Stimulated activated CD4-positive, alpha-beta T cell treated with anti-CD3 and anti-CD28 coated beads, Interleukin-4, amount 100 ng/mL, for 24 hours (primary cell): ENCODE results near the gene EEPD1.
A peak's percentile ranks its signal among the peaks of the same experiment; 100 is the strongest.
"Not testable (repeated sequence)": the region's sequence is repeated elsewhere in the genome, so short reads cannot be mapped to it uniquely, and the experiment has no call there.

Source experiments
- DNase-seq: peaks from one replicate; pipeline ENCODE4 v3.0.0-alpha.2; 2020

Gene EEPD1

GRCh38 chr7:36152756-36153570, at the start of gene EEPD1:
Gene EEPD1 (plus strand): TSS chr7:36153254. CDS start chr7:36154325, 1,071 bp downstream.
- peak; percentile 100 for DNase-seq

DNA sequence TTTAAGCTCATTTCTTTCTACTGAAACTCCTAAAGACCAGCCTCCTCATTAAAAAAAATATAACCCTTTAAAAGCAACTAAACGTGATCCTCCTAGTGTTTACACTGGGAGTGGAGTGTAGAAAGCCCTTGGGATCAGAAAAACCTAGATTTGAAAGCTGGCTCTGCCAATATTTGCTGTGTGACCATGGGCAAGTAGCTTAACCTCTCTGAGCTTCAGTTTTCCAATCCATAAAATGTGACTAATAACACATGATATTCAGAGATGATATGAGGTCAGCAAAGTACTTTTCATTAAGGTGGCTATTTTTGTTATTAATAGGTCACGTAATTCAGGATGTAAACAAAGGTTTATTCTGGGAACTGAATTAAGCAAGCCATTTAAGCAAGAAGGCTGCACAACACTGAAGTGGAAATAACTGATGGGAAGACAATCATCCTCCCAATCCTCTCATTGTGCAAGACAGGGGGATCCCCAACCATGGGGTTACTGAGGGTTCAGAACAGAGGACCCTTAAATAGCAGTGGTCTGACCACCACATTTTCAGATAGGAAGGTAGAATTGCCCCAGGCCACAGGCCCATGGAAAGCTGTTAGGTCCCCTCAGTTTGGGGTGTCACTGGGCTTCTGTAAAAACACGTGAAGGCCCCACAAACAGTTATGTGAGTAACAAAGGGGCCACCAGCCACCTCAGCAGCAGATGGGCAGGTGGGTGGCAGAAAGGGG, 49.1 kb upstream of the EEPD1 start:
- DNase-seq, result no peak

DNA sequence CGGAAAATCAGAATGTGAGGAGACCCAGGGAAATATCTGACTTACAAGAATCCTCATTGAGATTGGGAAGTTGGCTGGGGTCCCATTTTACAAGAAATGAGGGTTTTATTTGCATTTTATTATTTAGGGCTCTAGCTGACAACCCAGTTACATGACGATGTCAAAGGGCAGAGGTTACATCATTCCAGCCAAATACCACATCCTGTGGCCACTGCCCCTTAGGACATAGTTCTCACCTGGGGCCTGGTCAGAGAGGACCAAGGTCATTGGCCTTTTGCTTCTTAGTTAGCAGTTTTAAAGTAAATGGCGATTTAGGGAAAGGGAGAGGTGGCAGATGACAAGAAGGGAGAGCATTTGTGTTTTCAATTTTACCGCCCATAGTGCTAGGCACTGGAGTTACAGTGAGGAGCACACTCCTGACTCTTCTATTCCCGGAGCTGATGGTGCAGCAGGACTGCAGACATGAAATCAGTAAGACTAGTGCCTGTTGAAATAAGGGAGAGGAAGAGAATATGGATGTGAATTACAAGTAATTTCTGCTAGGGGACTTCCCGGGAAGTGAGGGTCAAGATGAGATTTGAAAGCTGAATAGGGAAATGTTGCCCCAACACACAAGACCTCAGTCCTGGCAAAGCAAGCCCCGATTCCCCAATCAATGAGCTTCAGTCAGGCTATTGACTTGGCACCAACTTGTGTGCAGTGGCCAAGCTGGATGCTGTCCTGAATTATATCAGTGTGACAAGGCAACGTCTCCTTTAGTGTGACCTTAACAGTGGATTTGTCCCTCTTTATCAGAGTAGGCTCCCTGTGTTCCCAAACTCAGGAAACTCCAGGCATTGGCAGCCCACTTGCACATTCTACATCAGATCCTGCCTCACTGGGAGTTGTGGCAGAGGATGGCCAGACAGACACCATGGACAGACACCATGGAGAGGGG, 45.8 kb upstream of the EEPD1 start:
- DNase-seq, result not testable (repeated sequence)

DNA sequence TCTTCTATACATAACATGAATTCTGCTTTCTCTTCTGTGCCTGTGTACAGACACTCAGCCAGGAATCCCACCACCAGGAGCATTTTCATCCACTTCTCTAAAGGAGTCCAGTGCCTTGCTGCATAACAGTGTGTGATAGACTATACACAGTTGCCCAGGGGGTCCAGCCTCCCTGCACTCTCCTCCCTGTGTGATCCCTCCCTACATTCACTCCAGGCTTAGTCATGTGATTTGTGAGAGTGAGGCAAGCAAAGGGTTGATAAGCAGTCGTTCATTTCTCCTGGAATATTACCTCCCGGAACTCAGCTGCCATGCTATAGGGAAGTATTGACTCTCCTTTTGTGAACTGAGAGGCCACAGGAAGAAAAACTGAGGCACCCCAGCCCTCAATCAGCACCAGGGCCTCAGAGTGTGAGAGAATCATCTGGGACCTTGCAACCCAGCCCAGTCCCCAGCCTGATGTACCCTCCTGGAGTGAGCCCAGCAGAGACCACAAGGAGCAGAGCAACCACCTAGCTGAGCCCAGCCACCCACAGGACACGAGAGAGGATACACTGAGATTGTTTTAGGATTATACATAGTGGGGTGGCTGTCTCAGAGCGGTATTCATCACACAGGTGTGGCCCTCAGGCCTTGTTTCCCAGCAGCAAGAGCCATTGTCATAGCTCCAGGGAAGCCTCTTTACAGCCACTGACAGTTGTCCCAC, 45.0 kb upstream of the EEPD1 start:
- DNase-seq, result no peak

DNA sequence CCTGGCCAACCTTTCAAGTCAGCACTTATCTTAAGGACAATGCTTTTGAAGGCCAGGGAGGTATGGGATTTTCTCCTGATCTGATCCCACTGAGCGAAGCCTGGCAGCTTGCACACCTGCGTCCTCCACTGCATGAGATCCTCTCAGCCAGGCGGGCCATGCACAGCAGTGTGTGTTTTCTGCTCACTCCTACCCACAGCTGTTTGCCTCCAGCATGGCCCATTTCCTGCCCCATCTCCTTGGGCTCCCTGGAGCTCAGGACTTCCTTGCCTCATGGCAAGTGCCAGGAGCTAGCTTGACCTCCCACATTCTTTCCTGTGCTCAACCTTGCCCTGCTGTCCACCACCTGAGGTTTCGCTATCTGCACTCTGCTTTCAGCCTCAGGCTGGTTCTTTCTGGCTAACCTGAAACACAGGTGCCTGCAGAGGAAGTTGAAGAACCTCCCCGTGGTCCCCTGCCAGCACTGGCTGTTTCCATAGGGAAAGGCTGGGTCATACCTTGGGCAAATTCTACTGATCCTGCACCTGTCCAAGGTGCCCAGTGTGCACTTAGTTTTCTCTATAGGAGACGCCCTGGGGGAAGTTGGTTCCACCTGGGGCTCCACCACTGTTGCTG, 43.9 kb upstream of the EEPD1 start:
- DNase-seq, result no peak

GRCh38 chr7:36110584-36110983, 42.5 kb upstream of the EEPD1 start:
- DNase-seq, result no peak

GRCh38 chr7:36112969-36113368, 40.1 kb upstream of the EEPD1 start:
- no peak for DNase-seq

DNA sequence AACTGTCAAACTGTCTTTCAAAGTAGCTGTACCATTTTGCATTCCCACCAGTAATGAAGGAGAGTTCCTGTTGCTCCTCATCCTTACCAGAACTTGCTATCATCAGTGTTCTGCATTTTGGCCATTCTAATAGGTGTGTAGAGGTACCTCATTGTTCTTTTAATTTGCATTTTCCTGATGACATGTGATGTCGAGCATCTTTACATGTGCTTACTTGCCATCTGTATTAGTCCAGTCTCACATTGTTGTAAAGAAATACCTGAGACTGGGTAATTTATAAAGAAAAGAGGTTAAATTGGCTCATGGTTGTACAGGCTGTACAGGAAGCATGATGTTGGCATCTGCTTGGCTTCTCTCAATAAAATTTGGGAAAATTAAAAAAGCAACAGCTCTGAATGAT, 38.7 kb upstream of the EEPD1 start:
- no peak for DNase-seq

GRCh38 chr7:36115448-36116321, 37.4 kb upstream of the EEPD1 start:
- DNase-seq, result peak; percentile 89

DNA sequence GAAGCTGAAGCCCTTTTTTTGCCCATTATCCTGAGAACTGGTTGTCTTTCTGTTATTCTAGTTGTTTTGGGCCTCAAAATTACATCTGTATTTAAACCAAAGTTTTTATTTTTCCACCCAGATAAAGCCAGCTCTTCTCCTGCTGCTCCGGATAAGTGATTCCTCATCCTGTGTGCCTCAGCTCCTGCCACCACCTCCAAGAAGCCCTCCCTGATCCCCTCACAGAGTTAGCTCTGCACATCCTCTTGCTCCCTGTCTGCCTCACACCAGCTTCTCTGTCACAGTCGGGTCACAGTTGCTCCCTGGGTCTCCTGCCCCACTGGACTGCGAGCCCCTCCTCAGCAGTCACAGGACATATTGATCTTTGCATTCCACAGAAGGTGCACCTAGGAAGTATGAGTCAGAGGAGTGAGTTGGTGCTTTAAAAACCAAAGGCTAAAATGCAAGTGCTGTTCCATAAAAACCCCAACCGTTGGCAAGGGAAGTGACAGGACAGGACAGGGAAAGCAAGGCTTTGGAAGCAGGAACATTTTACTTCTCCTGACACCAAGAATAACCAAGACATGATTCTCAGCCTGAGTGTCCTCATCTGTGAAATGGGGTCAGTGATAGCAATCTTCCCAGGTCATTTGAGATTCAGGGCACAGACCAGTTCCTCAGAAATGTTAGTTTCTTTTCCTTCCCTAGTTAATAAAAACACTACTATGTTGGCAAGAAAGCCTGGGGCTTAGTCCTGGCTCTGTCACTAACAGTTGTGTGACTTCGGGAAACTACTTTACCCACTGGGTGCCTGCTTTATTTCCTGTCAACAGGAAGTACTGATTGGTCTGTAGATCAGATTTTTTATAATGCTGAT, 36.5 kb upstream of the EEPD1 start:
- no peak for DNase-seq

- DNase-seq, result no peak
Measured at GRCh38 chr7:36117203-36117840, 35.7 kb upstream of the EEPD1 start.

GRCh38 chr7:36118344-36118743, 34.7 kb upstream of the EEPD1 start:
- no peak for DNase-seq

DNA sequence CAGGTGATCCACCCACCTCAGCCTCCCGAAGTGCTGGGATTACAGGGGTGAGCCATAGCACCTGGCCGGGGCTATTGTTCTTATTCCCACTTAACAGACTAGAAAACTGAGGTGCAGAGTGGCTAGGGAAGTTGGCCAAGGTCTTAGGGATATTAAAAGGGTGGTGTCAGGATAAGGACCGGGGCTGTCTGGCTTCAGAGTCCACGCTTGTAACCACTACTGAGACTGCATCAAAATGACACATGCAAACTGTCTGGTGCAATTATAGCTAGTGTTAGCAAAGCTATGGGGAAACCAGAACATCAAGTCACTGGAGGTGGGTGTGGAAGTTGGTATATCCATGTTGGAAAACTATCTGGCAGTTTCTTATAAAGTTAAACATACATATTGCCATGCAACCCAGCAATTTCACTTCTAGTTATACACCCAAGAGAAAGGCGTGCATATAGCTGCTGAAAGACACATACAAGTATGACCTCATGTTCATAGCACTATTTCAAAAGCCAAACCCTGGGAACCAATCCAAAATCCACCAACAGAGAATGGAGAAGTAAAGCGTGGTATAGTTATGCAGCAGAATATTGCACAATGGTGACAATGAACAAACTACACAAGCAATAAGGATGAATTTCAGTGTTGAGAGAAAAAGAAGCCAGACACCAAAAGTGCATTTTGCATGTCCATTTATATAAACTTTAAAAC, 33.9 kb upstream of the EEPD1 start:
- DNase-seq, result no peak

GRCh38 chr7:36119983-36120646, 32.9 kb upstream of the EEPD1 start:
- DNase-seq, result not testable (repeated sequence)

- DNase-seq, result not testable (repeated sequence)
Measured at GRCh38 chr7:36125630-36126029, 27.4 kb upstream of the EEPD1 start.

GRCh38 chr7:36127075-36127740, 25.8 kb upstream of the EEPD1 start:
- DNase-seq, result no peak

- no peak for DNase-seq
Measured at GRCh38 chr7:36128448-36129047, 24.5 kb upstream of the EEPD1 start.
